Astrocyte of the cerebellum (primary cell): ENCODE measurements around the gene RPIA.

Experiments used
- DNase-seq: peaks from one replicate; pipeline ENCODE4 v3.0.0-alpha.2; 2011; ENCODE audit warnings: low read depth
- H3K4me3 ChIP-seq: 2 replicates; pipeline ENCODE4 v1.5.1; 2011; ENCODE audit warnings: mild to moderate bottlenecking, low read depth, low read length, moderate library complexity
- CTCF ChIP-seq: IDR thresholded peaks from 2 replicates; pipeline ENCODE4 v1.5.1; 2012; ENCODE audit warnings: low read length, low read depth, moderate library complexity, mild to moderate bottlenecking; ENCODE audit errors: missing control alignments
- in situ Hi-C: cut with HindIII; loops from 2 replicates; pipeline ENCODE4 v1.10.0; 2017; ENCODE audit warnings: low sequenced_read_pairs

Gene RPIA

DNA sequence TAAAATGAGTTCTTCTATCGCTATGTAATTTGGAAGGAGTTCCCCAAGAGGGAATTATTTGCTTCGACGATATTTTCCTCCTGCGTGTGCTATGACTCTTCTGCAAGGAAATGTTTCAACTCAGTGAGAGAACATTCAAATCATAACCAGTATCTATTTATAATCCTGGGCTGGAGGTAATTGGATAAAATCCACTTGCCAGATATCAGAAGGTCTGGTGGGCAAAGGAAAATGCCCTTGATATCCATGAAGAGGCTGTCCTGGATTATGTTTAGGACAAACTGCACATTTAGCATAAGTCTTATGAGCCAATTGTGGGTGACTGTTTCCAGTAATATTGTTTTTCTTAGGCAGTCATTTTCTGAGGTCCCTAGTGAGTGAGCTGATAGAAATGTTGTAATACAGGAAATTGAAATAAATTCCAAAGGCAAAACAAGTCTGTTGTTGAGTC lies 17.7 kb downstream of the RPIA start:
- in situ Hi-C loops, result no loop called here
- no peak for TF ChIP-seq CTCF
- no peak overlapping the region for H3K4me3 ChIP-seq
- no peak for DNase-seq

DNA sequence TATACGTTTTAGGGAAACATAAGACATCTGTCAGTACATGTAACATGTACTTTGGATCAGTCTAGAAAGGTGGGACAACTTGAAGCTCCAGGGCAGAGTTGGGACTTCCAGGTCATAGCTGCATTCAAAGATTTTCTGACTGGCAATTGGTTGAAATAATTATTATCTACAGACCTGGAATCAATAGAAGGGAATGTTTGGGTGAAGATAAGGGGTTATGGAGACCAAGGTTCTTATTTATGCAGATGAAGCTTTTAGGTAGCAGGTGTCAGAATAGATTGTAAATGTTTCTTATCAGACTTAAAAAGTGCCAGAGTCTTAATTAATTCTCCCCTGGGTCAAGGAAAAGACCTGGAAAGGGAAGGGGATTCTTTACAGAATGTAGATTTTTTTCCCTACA lies 19.8 kb downstream of the RPIA start:
- in situ Hi-C loops, result no loop called here
- DNase-seq, result no peak
- H3K4me3 ChIP-seq, result no peak overlapping the region
- no peak for TF ChIP-seq CTCF

DNA sequence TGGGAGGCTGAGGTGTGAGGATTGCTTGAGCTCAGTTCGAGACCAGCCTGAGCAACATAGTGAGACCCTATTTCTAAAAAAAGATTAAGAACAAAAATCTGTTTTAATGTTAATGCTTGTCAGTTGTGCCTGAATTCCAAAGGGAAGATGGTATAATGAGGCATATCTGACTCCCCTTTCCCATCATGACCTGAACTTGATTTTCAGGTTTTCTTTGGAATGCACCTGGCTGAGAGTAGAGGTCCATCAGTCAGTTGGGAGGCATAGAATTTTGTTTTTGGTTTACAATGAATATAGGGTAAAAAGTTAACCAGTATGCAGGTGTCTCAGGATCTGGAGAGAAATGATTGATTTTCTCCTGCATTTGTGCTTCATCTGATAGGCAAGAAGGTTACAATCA lies 20.4 kb downstream of the RPIA start:
- no peak for TF ChIP-seq CTCF
- no peak overlapping the region for H3K4me3 ChIP-seq
- in situ Hi-C loops, result no loop called here
- no peak for DNase-seq

DNA sequence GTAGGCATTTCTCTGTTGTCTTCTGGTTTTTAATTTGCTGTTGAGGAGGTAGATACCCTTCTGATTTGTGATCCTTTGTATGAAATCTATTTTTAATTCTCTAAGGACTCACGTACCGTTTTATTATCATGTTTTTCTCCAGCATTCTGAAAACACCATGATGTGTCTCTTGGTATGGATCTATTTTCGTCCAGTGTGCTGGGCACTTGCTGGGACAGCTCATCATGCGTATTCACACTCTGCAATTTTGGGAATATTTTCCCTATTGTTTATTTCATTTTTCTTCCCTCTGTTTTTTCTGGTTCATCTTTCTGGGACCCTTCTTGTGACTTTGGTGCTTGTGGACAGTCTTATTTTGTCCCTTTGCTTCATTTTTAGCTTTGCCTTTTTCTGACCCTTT lies 21.9 kb downstream of the RPIA start:
- no peak for DNase-seq
- in situ Hi-C loops, result no loop called here
- H3K4me3 ChIP-seq, result no peak overlapping the region
- no peak for TF ChIP-seq CTCF

- DNase-seq, result no peak
- no peak for TF ChIP-seq CTCF
- in situ Hi-C loops, result no loop called here
- no peak overlapping the region for H3K4me3 ChIP-seq
Observed at GRCh38 chr2:88714667-88715066, 23.2 kb downstream of the RPIA start.

GRCh38 chr2:88720399-88720798 lies 28.9 kb downstream of the RPIA start:
- in situ Hi-C loops, result no loop called here
- no peak for TF ChIP-seq CTCF
- DNase-seq, result no peak
- no peak overlapping the region for H3K4me3 ChIP-seq

GRCh38 chr2:88721268-88721667 lies 29.8 kb downstream of the RPIA start:
- H3K4me3 ChIP-seq, result no peak overlapping the region
- TF ChIP-seq CTCF, result no peak
- DNase-seq, result no peak
- in situ Hi-C loops, result no loop called here
